WI38 (cell line): ENCODE measurements around the gene CCDC91.

Experiments used
- H3K4me3 ChIP-seq: 2 replicates; pipeline ENCODE4 v1.5.1; 2011; ENCODE audit warnings: low read depth, mild to moderate bottlenecking, control low read depth, low read length
- TF ChIP-seq, protein P1 (sequence below): IDR thresholded peaks from 2 replicates; pipeline ENCODE4 v1.5.1; 2012; ENCODE audit warnings: low read depth, mild to moderate bottlenecking, control low read depth, low read length

CCDC91 gene

DNA sequence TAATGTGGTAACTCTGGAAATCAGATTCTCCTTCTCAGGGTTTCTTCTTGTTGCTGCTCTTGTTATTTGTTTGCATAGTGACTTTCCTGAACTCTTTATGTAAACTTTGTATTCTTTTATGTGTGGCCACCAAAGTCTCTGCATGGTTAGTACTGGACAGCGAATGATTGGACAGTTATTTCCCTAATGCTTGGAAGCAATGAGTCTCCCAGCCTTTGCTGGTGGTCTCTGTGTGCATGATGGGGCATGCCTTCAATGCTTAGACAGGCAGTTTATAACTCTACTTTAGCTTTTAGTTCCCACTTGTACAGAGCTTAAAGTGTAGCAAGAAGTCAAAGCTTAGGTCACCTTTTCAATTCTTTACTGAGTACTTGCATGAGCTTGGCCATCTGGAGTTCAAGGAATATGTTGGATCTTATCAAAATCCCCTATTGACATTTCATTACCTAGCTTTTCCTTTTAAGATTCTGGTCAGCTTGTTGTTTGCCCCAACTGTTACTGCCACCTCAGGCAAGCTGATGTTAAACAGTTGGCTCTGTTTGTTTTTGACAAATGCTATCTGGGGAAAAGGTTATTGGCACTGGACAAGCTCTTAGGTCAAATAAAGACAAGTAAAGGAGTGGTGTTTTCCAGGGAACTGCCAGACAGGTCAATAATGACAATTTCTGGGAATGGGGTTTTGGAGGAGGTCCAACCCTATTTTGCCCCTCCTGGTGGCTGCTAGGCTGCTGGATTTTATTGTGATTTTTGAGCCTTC, 12.3 kb downstream of the CCDC91 start:
- TF ChIP-seq, protein P1, sequence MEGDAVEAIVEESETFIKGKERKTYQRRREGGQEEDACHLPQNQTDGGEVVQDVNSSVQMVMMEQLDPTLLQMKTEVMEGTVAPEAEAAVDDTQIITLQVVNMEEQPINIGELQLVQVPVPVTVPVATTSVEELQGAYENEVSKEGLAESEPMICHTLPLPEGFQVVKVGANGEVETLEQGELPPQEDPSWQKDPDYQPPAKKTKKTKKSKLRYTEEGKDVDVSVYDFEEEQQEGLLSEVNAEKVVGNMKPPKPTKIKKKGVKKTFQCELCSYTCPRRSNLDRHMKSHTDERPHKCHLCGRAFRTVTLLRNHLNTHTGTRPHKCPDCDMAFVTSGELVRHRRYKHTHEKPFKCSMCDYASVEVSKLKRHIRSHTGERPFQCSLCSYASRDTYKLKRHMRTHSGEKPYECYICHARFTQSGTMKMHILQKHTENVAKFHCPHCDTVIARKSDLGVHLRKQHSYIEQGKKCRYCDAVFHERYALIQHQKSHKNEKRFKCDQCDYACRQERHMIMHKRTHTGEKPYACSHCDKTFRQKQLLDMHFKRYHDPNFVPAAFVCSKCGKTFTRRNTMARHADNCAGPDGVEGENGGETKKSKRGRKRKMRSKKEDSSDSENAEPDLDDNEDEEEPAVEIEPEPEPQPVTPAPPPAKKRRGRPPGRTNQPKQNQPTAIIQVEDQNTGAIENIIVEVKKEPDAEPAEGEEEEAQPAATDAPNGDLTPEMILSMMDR: no peak
- H3K4me3 ChIP-seq: no peak overlapping the region

DNA sequence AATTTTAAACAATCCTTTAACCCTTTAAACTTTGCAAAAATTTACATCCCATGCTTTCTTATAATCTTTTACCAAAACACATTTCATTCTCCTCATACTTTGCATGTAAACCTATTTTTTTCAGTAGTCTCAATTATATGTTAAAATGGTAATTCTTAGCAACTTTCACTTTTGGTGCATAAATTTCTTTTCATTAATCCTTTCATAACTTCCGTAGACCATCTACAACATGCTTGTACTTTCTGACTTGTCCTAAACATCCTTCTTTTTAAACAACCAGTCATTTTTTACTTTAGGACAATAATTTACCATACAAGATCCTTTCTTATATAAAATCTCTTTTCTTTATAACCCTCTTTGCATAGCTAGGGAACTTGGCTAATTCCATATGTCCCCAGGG, 19.5 kb downstream of the CCDC91 start:
- TF ChIP-seq, protein P1: no peak
- H3K4me3 ChIP-seq: no peak overlapping the region

DNA sequence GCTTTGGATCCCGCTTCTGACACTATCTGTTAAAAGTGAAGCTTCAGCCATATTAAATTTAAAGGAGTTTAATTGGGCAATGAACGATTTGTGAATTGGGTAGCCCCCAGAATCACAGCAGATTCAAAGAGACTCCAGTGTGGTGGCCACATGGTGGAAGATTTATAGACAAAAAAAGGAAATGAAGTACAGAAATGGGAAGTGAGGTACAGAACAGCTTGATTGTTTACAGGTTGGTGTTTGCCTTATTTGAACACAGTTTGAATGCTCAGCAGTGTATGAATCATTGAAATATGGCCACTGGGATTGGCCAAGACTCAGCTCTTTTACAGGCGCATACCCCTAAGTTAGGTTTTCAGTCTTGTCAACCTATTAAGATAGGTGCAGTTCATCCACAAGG, 21.9 kb downstream of the CCDC91 start:
- H3K4me3 ChIP-seq: no peak overlapping the region
- TF ChIP-seq, protein P1: no peak

DNA sequence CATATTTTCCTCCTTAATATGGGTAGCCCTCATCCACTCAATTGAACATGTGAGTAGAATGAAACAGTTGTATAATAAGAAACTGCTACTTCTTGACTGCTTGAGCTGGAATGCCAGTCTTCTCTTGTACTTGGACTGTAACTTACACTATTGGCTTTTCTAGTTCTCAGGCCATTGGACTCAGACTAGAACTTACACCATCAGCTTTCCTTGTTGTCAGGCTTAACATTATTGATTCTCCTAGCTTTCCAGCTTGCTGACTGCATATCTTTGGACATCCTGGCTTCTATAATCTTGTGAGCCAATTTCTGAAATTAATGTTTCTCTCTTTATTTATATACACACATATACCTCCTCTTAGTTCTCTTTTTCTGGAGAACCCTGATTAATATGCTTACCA, 24.8 kb downstream of the CCDC91 start:
- TF ChIP-seq, protein P1: no peak
- H3K4me3 ChIP-seq: no peak overlapping the region

DNA sequence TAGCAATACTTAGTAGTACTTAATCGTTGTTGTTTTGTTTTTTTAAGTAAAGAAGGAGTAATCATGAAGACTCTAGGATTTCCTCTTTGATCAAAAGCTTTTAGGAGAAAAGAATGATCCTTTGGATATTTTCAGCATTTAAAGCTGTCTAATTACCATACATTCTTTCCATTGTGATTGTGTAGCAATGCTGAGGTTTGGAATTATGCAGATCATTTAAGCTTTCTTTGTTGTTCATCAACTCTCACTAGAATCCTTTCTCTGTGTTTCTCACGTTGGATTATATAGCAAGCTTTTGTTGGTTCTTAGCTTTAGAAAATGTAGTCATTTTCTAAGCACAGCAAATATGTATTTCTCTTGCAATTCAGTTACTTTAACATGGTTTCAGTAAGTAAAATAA, 25.8 kb downstream of the CCDC91 start:
- TF ChIP-seq, protein P1: no peak
- H3K4me3 ChIP-seq: no peak overlapping the region

DNA sequence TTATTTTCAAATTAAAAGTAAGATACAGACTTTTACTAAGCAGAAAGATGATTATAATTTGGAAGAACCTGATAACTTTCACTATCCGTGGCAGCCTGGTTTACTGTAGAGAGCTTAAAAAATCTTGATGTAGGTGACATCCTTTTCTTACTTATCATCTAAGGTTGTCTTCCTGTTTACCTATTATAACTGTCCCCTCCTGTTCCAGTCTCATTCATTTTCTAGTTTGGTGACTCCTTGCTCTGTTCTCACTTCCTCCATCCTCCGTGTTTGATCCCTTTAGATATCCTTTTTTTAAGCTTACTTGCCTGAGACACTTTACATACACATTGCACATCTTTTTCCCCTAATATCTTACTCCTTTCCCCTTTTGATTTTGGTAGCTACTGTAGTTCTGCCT, 27.5 kb downstream of the CCDC91 start:
- TF ChIP-seq, protein P1: no peak
- H3K4me3 ChIP-seq: no peak overlapping the region

DNA sequence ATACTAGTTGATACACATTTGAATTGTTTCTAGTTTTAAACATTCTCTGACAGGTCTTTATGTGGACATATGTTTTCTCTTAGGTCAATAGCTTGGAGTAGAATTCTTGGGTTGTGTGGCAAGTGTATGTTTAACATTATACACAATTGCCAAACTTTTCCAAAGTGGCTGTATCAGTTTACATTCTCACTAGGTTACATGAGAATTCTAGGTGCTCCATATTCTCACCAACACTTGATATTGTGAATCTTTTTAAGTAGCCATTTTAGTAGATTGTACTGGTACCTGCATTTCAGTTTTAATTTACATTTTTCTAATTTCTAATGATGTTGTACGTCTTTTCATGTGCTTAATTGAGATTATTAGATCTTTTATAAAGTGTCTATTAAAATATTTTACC, 28.6 kb downstream of the CCDC91 start:
- H3K4me3 ChIP-seq: no peak overlapping the region
- TF ChIP-seq, protein P1: no peak
